NB4 (cell line): ENCODE measurements around the gene CYB5A.

Source experiments
- MYC ChIP-seq: IDR thresholded peaks from 2 replicates; pipeline ENCODE4 v1.6.1; 2011; ENCODE audit warnings: low read depth, low read length
- POLR2A ChIP-seq: IDR thresholded peaks from 2 replicates; pipeline ENCODE4 v1.6.1; 2011; ENCODE audit warnings: mild to moderate bottlenecking; ENCODE audit not compliant: insufficient read length; ENCODE audit errors: extremely low read depth
- TF ChIP-seq, protein P1 (sequence below): IDR thresholded peaks from one replicate; pipeline ENCODE4 v1.5.1; 2012; ENCODE audit warnings: low read depth, low read length
- TF ChIP-seq, protein P2 (sequence below): IDR thresholded peaks from 2 replicates; pipeline ENCODE4 v1.6.1; 2011; ENCODE audit warnings: low read depth, low read length

DNA sequence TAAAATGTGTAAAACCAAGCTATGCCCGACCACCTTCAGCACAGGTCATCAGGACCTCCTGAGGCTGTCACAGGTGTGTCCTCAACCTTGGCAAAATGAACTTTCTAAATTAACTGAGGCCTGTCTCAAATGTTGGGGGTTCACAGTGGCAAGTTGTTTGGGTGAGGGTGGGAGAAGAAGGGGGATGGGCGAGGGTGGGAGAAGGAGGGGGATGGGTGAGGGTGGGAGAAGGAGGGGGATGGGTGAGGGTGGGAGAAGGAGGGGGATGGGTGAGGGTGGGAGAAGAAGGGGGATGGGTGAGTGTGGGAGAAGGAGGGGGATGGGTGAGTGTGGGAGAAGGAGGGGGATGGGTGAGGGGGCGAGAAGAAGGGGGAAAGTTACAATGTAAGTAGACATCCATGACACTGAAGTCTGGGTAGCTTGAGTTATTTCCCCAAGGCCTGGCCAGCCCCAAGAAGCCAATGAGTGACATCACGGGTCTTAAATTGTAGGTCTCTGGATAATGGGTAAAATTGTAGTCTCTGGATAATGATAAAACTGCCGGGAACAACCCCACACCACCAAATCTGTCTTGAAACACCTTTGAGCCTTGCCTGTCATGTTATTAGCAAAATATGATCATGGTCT lies 87.1 kb downstream of the CYB5A start:
- TF ChIP-seq, protein P1, sequence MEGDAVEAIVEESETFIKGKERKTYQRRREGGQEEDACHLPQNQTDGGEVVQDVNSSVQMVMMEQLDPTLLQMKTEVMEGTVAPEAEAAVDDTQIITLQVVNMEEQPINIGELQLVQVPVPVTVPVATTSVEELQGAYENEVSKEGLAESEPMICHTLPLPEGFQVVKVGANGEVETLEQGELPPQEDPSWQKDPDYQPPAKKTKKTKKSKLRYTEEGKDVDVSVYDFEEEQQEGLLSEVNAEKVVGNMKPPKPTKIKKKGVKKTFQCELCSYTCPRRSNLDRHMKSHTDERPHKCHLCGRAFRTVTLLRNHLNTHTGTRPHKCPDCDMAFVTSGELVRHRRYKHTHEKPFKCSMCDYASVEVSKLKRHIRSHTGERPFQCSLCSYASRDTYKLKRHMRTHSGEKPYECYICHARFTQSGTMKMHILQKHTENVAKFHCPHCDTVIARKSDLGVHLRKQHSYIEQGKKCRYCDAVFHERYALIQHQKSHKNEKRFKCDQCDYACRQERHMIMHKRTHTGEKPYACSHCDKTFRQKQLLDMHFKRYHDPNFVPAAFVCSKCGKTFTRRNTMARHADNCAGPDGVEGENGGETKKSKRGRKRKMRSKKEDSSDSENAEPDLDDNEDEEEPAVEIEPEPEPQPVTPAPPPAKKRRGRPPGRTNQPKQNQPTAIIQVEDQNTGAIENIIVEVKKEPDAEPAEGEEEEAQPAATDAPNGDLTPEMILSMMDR: no peak
- TF ChIP-seq MYC (no peak), POLR2A (no peak)
- TF ChIP-seq, protein P2, sequence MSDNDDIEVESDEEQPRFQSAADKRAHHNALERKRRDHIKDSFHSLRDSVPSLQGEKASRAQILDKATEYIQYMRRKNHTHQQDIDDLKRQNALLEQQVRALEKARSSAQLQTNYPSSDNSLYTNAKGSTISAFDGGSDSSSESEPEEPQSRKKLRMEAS: no peak
